Testis (tissue), 3 donors: ENCODE data around the gene INPP5A. TPM values are rescaled to one million over a fixed set of nuclear protein-coding genes. Genes with fewer than 3 reads are reported as not detected.

Source experiments
- DNase-seq: peaks from one replicate; pipeline ENCODE4 v3.0.0-alpha.2; 2019
- H3K27ac ChIP-seq, 2 donors: fragments of 200-600 bp; sonication (generic); one replicate each; pipeline ENCODE4 v1.5.1; 2019
- H3K27me3 ChIP-seq: fragments of 200-600 bp; sonication (generic); one replicate; pipeline ENCODE4 v1.5.1; 2019
- H3K36me3 ChIP-seq: fragments of 200-600 bp; sonication (generic); one replicate; pipeline ENCODE4 v1.5.1; 2017; ENCODE audit warnings: low read depth; ENCODE audit errors: missing control alignments
- H3K4me1 ChIP-seq: fragments of 200-600 bp; sonication (generic); one replicate; pipeline ENCODE4 v1.5.1; 2019
- H3K4me3 ChIP-seq, 2 donors: fragments of 200-600 bp; sonication (generic); one replicate each; pipeline ENCODE4 v1.5.1; 2017 to 2019
- H3K9me3 ChIP-seq: fragments of 200-600 bp; sonication (generic); one replicate; pipeline ENCODE4 v1.5.1; 2017
- POLR2A ChIP-seq: fragments of 450-650 bp; IDR thresholded peaks from one replicate; pipeline ENCODE4 v1.6.1; 2017; ENCODE audit warnings: antibody characterized with exemption, mild to moderate bottlenecking, moderate library complexity
- WGBS, 2 donors: methylation state at CpG; one replicate each; pipeline ENCODE4 v1.1.5; 2018; 5-methylcytosine and 5-hydroxymethylcytosine counted together
- intact Hi-C: fragments of 100-400 bp; cut with DNase I; formaldehyde crosslinking; loops from one replicate; pipeline ENCODE4 v1.15.1; 2023; ENCODE audit warnings: low total_unique reads
- polyA plus RNA-seq: library from polyadenylated mRNA; stranded (reverse); fragments of 350-450 nt; fragmentation: Illumina TruSeq; extraction: RNeasy Lipid Tissue Mini Kit (QIAGEN cat#74804); gene quantifications from one replicate; pipeline ENCODE4 v1.2.3, GENCODE V29; 2014; ENCODE audit warnings: low read depth, low replicate concordance; ENCODE audit not compliant: insufficient read depth
- total RNA-seq, 2 donors: library from RNA; depleted of rRNA; stranded (reverse); fragments of >200 nt; gene quantifications; one replicate each; pipeline ENCODE4 v1.2.3, GENCODE V29; 2016
- TF ChIP-seq, protein P1 (sequence below), 3 experiments: fragments of 450-650 bp in 2 of 3; fragments of 200-600 bp in 1 of 3; sonication (generic) in 1 of 3; IDR thresholded peaks; one replicate each; pipeline ENCODE4 v1.5.1; 2016 to 2019; ENCODE audit warnings: antibody characterized with exemption in 3 of 3, mild to moderate bottlenecking in 2 of 3, moderate library complexity in 1 of 3

Gene INPP5A
- total and polyA plus RNA-seq, 3 donors from 2014 or later = 54.1 to 103 (median 73.0) TPM

DNA sequence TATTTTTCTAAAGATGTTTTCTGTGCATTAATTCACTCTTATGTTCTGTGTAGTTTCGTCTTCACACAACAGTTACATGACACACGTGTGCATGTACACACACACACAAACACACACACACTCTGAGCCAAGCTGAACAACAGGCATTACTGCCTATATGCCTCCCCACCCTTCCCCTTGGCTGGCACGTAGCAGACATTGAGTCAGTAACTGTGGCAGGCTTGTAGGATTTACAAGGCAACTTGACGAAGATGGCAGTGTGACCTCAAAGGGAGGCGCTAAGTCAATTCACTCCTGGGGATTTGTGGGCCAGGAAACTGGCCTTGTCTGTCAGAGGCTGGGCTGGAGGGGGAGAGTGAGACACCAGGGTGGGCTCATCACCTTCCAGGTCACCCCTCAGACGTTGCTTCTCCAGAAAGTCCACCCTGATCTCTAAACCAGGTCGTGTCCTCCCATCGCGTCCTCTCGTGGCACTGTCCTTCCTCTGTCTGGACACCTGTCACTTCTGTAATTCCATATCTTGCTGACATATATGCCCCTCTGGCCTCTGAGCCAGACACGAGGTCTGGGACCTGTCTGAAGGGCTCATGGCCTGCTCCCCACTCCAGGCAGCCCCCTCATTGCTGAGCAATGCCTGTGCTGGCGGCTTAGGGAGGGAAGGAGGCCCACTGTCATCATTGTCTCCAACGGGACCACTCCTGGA is 41.1 kb upstream of the INPP5A start:
- no peaks in the 10 kb centered on the region for H3K9me3 ChIP-seq
- H3K27ac ChIP-seq = no peak overlapping the region
- H3K4me3 ChIP-seq = no peak overlapping the region
- intact Hi-C loops = no loop called here
- no peaks in the 10 kb centered on the region for H3K36me3 ChIP-seq
- H3K4me1 ChIP-seq = peaks cover 33% of the 10 kb centered on the region
- TF ChIP-seq, protein P1, sequence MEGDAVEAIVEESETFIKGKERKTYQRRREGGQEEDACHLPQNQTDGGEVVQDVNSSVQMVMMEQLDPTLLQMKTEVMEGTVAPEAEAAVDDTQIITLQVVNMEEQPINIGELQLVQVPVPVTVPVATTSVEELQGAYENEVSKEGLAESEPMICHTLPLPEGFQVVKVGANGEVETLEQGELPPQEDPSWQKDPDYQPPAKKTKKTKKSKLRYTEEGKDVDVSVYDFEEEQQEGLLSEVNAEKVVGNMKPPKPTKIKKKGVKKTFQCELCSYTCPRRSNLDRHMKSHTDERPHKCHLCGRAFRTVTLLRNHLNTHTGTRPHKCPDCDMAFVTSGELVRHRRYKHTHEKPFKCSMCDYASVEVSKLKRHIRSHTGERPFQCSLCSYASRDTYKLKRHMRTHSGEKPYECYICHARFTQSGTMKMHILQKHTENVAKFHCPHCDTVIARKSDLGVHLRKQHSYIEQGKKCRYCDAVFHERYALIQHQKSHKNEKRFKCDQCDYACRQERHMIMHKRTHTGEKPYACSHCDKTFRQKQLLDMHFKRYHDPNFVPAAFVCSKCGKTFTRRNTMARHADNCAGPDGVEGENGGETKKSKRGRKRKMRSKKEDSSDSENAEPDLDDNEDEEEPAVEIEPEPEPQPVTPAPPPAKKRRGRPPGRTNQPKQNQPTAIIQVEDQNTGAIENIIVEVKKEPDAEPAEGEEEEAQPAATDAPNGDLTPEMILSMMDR (IDR thresholded peaks at IDR 0.05) = no peak
- no peak for TF ChIP-seq POLR2A
- DNase-seq = no peak
- 83 to 93% methylated on average over 11 to 13 of the region's 13 CpGs for WGBS, 2 donors
- no peaks in the 10 kb centered on the region for H3K27me3 ChIP-seq

DNA sequence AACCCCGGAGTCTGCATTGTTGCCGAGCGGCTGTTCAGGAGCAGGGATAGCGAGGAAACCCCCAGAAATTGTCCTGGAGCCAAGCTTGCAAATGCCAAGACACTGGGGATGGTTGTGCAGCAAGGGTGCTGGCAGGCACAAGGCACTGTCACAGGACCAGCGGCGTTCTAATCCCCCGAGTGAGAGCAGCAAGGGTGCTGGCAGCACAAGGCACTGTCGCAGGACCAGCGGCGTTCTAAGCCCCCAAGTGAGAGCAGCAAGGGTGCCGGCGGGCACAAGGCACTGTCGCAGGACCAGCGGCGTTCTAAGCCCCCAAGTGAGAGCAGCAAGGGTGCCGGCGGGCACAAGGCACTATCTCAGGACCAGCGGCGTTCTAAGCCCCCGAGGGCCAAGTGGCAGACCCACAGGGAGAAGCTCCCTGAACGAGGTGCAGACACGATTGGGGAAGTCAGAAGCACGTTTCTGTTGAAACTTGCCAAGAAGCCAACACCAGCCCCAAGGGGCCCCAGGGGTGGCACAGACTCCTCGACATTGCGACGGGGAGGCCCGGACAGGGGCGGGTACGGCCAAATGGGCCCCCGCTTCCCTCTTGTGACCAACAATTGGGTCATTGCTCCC is 40.4 kb upstream of the INPP5A start:
- H3K36me3 ChIP-seq = no peaks in the 10 kb centered on the region
- no peak for DNase-seq
- no peak overlapping the region for H3K4me3 ChIP-seq
- TF ChIP-seq POLR2A = no peak
- TF ChIP-seq, protein P1 (IDR thresholded peaks at IDR 0.05) = no peak
- intact Hi-C loops = no loop called here
- no peaks in the 10 kb centered on the region for H3K9me3 ChIP-seq
- no peaks in the 10 kb centered on the region for H3K27me3 ChIP-seq
- H3K4me1 ChIP-seq = peaks cover 30% of the 10 kb centered on the region
- H3K27ac ChIP-seq = no peak overlapping the region
- 89 to 90% methylated on average over 17 to 30 of the region's 30 CpGs for WGBS, 2 donors

DNA sequence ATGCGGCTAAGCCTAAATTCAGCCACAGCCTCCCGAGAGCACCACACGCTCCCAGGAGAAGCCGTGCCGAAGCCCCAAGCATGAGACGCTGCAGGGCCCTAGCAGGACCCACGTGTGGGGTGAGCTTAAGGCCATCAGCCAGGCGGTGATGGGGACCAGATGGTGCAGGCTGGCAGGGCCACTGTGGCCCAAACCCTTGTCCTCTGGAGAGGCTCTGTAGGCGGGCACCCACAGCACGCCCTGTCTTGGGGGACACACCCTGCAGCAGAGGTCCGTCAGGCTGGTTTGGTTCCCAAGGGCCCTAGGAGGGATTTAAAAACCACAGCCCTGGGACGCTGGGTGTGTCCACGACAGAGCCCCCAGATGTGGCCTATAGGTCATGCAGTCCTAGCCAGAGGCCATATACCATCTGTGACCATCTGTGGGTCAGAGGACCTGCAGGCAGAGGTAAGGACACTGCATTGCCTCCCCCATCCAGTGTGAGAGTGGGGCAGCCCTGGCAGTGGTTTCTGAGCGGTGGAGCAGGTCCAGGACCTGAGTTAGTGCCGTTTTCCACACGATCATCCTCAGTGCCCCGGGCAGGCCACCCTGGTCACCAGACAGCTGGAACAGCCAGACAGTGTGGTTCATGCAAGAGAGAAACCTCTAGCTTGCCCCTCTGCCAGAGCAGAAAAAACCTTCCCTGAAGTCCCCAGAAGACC is 39.6 kb upstream of the INPP5A start:
- Histone ChIP-seq H3K27me3 (no peaks in the 10 kb centered on the region), H3K9me3 (no peaks in the 10 kb centered on the region), H3K27ac (no peak overlapping the region), H3K4me3 (no peak overlapping the region), H3K4me1 (peaks cover 22% of the 10 kb centered on the region), H3K36me3 (no peaks in the 10 kb centered on the region)
- TF ChIP-seq, protein P1 (IDR thresholded peaks at IDR 0.05) = no peak
- no peak for TF ChIP-seq POLR2A
- intact Hi-C loops = no loop called here
- WGBS, 2 donors = 93 to 94% methylated on average over 9 to 17 of the region's 17 CpGs
- no peak for DNase-seq

DNA sequence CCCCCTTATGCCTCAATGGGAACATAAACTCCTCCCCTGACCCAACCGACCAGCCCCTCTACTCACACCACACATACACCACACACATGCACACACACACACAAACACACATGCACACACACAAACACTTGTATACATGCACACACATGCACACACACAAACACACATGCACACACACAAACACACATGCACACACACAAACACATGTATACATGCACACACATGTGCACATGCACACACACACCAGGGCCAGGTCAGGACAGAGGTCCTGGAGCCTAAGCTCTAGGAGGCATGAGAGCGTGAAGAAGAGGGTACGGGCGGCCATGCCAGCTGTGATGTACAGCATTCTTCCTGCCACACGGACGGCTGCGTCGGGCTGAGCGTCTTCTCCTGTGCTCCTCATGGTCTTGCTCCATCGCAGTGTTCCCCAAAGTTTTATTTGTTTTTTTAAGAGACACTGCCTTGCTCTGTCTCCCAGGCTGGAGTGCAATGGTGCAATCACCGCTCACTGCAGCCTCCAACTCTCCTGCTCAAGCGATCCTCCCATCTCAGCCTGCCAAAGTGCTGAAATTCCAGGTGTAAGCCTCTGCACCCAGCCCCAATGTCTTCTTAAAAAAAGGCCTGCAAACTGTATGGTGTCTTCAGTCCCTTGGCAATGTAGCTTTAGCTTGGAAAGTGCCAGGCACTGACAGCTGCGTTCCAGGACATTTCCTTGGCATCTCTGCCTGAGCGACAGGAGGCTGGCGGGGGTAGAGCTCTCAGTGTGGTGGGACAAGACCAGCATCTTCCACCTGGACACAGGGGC is 38.8 kb upstream of the INPP5A start:
- Histone ChIP-seq H3K27me3 (no peaks in the 10 kb centered on the region), H3K4me3 (no peak overlapping the region), H3K4me1 (peaks cover 14% of the 10 kb centered on the region), H3K9me3 (no peaks in the 10 kb centered on the region), H3K36me3 (no peaks in the 10 kb centered on the region), H3K27ac (no peak overlapping the region)
- TF ChIP-seq POLR2A = no peak
- TF ChIP-seq, protein P1 (IDR thresholded peaks at IDR 0.05) = no peak
- intact Hi-C loops = no loop called here
- no peak for DNase-seq
- whole genome bisulfite sequencing, 2 donors = 88 to 92% methylated on average over 12 to 15 of the region's 15 CpGs
